ACHN (cell line): ENCODE measurements around the gene IRF1.

Source experiments
- DNase-seq: peaks from one replicate; pipeline ENCODE4 v3.0.0-alpha.2; 2015
- in situ Hi-C: cut with HindIII; loops from 2 replicates; pipeline ENCODE4 v1.10.0; 2017; ENCODE audit warnings: low sequenced_read_pairs, low pct_ligation_motif_present, low pct_unique_long_range_greater_than_20kb

Gene IRF1

GRCh38 chr5:132470010-132470392, 20.6 kb downstream of the IRF1 start:
- no peak for DNase-seq
- in situ Hi-C loops: no loop called here

DNA sequence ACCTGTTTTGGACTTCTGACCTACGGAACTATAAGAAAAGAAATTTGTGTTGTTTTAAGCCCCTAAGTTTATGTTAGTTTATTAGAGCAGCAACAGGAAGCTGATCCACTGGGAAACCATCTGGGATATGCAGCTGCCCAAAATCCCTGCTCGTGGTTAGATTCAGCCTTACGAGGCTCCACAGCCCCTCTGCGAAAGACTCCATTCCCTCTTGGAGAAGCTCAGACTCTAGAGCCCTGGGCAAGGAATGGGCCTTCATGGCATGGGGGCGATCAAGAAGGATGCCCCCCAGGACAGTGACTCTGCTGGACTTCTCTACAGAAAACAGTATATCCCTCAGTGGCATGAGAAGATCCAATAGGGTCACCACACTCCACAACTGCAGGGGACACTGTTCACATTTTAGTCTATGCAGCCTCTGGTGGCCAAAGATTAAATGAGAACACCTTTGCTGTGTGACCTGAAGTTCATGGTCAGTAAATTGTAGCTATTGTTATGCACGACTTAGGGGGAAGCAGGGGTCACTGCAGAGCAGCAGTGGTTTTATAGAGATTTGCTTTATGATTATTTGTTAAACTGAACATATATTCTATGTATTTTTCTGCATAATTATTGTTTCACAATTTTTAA, 21.1 kb downstream of the IRF1 start:
- in situ Hi-C loops: no loop called here

DNA sequence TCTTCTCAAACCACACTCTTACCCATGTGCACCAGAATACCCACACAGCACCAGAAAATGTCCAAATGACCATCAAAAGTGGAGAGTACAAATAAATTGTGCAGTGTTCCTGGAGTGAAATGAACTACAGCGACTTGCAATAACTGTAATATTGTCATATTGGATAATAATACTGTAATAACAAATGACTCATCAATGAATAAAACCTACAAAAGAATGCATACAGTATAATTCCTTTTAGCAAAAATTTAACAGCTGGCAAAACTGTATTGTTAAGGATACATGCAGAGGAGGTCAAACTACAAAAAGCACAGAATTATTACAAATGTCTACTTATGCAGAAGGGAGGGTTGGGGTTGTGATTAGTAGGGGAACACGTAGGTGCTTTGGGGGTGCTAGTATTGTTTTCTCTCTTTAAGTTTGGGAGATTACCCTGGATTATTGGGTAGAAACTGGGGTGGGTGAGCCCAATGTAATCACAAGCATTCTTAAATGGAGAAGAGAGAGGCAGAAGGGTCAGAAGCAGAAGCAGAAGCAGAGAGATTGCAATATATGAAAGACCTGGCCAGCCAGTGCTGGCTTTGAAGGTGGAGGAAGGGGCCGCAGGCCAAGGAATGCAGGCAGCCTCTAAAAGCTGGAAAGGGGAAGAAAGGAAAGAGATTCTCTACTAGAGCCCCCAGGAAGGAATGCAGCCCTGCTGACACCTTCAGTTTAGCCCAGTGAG, 21.8 kb downstream of the IRF1 start:
- in situ Hi-C loops: no loop called here
- no peak for DNase-seq

More for the DNA sequence above, 21.1 kb downstream of the IRF1 start:
- DNase-seq: no peak

DNA sequence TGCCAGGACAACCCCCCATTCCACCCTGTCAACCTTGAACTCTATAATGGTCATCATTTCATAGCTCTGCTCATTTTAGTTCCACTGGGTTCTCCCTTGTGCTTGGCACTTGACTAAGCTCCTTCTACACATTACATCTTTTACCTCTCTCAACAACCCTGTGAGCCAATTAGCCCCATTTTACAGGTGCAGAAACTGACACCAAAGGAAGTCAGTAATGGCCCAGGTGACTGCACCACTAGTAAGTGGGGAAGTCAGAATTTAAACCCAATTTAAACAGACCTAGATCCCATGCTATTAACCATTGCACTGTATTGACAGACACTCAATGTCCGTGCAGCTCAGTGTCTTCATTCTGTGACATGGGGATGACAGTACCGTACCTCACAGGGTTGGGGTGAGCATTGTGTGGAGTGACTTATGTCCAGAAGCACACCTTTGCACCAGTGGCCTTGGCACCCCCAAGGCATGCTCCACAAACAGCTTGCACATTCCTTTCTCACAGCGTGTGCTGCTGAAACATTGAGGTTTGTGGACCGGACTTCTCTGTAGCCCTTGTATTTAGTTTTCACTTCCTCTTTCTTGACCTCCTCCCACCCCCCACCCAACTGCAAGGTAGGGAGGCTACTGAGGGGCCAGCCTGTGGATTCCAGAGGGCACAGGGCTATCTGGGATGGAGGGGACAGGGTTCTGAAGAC, 23.1 kb downstream of the IRF1 start:
- in situ Hi-C loops: no loop called here

DNA sequence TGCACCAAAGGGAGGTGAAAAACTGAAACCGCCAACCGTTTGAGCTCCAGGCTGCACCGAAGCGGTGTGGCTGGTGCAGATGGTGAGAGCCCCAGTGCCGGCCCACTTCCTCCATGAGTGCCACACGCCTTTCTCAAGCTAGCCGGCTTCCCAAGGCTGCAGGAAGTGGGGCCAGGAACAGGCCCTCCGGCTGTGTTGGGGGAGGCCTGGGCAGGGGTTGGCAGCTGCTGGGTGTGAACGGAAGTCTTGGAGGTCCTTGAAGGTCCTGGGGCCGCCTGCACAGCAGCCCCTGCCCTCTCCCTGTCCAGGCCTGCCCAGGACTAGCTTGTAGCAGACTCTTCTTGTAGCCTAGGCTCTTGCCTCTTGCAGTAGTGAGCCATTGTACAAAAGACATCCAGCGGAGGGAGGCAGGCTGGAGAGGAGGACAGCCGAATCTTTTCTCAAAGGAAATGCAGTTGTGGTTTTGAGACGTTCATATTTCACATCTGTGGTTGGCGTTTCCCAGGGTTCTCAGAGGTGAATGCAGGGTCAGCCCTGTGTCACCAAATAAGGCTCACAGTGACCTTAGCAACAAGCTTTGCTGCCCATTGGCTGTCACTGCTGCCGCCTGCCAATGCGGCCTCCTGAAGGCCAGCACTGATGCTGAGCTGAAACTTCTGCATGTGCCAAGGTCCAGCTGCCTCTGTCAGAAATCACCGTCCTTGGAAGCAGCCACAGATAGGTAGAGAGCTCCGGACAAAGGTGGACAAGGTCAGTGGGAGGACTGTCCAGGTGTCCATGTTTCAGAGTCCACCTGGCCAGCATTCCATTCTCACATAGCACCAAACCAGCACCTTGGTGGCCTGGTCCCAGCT, 23.9 kb downstream of the IRF1 start:
- no peak for DNase-seq
- in situ Hi-C loops: no loop called here

More for the DNA sequence above, 23.1 kb downstream of the IRF1 start:
- DNase-seq: no peak

DNA sequence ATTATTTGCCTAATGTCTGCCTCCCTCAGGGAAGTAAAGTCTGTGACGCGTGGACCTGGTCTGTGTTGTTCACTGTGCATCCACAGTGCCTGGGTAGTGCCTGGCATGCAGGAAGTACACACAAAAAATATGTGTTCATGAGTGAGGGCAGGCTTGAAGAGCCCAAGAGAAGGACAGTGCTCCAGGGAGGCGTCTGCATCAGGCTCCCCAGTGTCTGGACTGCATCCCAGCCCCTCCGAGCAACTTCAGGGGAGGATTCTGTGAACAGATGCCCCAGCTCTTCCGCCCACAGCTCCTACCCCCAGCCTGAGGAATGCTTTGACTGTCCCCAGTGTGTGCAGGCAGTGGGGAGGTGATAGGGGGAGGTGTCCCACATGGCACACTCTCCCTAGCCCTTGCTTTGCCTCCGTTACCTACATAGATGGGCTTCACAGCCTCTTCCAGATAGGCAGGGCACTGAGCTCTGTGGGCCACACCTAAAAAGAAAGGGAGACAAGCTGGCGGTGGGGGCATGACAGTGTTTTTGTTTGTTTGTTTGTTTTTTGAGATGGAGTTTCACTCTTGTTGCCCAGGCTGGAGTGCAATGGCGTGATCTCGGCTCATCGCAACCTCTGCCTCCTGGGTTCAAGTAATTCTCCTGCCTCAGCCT, 25.4 kb downstream of the IRF1 start:
- DNase-seq: no peak
- in situ Hi-C loops: no loop called here

DNA sequence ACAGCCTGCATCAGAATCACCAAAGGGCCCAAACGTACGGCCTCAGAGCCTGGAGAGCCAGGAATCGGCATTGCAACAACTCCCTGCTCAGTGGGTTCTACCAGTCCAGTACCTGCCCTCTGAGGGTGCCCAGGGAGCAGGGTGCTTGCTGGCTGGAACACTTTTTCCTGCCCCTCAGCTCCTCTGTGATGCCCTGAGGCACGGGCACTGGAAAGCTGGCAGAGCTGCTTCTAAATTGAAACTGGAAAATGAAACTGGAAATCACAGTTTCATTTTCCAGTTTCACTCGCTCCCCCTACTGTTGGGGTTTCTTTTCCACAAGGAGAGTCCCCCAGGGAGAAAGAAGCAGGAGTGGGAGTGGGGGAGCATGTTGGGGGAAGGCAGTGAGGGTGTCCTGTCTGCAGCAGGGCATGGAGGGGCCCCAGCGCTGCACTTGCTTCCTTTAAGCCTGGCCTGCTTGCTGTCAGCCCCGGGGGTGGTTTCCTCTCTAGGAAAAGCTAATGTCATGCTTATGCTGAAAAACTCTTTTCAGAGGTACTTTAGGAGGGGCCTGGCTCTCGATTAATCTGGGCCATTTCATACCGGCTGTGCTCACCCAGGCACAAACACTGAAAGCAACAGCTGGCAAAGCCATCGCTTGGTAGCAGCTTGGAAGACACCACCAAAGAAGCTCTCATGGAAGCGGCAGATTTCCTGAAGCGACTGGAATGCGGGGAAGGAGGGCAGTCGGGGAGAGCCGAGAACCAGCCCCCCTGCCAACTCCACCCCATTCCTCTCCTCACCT, 26.2 kb downstream of the IRF1 start:
- in situ Hi-C loops: no loop called here
- no peak for DNase-seq

GRCh38 chr5:132463811-132464155, 26.8 kb downstream of the IRF1 start:
- no peak for DNase-seq

DNA sequence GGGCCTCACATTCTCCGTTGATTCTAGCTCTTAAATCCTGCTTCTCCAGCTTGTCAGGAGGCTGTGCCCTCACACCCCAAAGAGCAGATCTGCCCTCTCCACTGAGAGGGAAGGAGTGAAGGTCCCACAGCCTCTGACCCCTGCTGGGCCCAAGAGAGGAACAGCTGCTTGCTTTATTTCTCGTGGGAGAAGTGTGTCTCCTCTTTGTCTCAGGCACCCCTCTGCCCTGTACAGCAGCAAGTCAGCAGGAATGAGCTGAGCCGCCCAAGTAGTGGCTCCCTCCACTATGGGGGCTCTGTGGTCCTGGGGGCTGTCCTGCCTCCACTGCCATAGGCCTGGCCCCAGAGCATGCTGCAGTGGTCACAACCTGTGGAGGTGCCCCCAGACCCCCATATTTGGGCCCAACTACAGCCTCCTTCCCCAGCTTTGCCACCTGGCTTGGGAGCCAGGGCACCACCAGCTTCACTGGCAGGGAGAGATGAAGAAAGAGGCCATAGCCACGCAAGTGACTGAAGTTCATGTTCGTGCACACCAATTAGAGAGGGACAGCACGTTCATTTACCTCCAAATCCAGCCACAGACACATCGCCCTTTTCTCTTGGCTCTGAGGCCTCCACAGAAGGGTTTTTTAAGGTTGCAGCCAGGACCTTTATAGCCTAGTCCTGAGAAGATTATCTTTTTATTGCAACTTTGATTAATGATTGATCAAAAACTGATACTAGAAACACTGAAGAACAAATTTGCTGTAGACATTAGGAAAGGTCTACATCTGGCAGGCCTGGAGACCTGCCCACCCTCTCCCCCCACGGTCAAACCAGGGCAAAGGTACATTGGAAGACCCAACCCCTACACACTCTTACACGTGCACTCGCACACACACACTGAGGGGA, 27.5 kb downstream of the IRF1 start:
- in situ Hi-C loops: no loop called here
- no peak for DNase-seq

More at GRCh38 chr5:132463811-132464155, 26.8 kb downstream of the IRF1 start:
- in situ Hi-C loops: no loop called here

GRCh38 chr5:132462333-132462732, 28.2 kb downstream of the IRF1 start:
- DNase-seq: no peak
- in situ Hi-C loops: no loop called here

DNA sequence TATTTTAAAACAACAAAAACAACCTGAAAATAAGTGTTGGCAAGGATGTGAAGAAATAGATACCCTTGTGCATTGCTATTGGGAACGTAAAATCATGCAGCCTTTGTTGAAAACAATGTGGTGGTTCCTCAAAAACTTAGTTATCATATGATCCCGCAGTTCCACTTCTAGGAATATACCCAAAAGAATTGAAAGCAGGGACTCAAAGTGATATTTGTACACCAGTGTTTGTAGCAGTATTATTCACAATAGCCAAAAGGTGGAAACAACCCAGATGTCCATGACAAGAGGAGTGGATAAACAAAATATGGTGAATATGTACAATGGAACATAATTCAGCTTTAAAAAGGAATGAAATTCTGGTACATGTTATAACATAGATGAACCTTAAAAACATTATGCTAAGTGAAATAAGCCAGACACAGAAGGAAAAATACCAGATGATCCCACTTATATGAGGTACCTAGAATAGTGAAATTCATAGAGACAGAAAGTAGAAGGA, 29.0 kb downstream of the IRF1 start:
- DNase-seq: no peak
- in situ Hi-C loops: no loop called here

- in situ Hi-C loops: no loop called here
Observed at GRCh38 chr5:132460846-132461568, 29.6 kb downstream of the IRF1 start.

DNA sequence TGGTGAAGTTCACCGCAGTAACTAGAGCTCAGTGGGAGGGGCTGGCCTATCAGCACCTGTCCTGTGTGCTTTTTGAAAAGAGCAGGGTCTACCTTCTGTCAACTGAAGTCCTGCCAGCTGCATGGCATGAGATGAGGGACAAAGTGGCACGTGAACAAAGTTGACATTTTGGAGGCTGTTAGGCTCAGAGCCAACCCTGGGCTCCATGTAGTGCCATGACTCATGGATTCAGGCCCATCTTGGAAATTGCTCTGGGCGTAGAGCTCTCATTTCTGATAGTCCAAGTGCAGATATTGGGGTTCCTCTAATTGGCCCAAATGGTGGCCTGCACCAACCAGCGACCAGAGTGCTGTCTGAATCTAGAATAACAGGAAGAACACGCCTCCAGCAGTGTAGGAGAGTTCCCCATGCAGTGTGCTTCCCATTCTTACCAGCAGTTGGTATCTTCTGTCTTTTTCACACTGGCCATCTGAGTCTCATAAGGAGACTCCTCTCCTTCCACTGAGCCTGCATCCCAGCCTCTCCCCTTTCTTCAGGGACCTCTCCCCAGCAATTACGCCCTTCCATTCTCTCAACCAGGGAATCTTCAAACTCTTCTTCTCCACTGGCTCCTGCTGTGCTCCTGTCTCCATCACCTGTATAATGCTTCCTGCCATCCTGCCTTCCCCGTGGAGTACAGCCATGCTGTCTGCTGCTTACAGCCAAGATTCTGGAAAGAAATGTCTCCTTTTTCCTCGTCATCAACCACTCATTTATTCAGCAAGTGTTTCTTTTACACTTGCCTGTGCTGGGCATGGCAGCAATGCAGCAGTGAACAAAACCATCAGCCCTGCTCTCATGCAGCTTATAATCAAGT, 30.4 kb downstream of the IRF1 start:
- in situ Hi-C loops: no loop called here
- DNase-seq: no peak

More at GRCh38 chr5:132460846-132461568, 29.6 kb downstream of the IRF1 start:
- DNase-seq: no peak

- in situ Hi-C loops: no loop called here
- DNase-seq: peak; percentile 24
Observed at GRCh38 chr5:132459031-132459982, 31.3 kb downstream of the IRF1 start.
